Endothelial cell (in vitro differentiated cells): ENCODE measurements around the gene SFXN4. TPM values are rescaled to one million over a fixed set of nuclear protein-coding genes. Genes with fewer than 3 reads are reported as not detected.

Experiments used
- DNase-seq: peaks from one replicate; pipeline ENCODE4 v3.0.0; 2021; ENCODE audit warnings: low spot score
- H3K27ac Mint-ChIP-seq: one replicate; pipeline ENCODE4 v1.8.0; 2021; ENCODE audit warnings: mixed read lengths, inconsistent platforms; ENCODE audit not compliant: unreplicated experiment
- H3K27me3 Mint-ChIP-seq: one replicate; pipeline ENCODE4 v1.8.0; 2021; ENCODE audit warnings: mild to moderate bottlenecking, moderate library complexity, mixed read lengths, inconsistent platforms; ENCODE audit not compliant: unreplicated experiment
- H3K36me3 Mint-ChIP-seq: one replicate; pipeline ENCODE4 v1.8.0; 2021; ENCODE audit warnings: mild to moderate bottlenecking, low read depth, mixed read lengths, inconsistent platforms; ENCODE audit not compliant: unreplicated experiment
- H3K4me1 Mint-ChIP-seq: one replicate; pipeline ENCODE4 v1.8.0; 2021; ENCODE audit warnings: mild to moderate bottlenecking, mixed read lengths, inconsistent platforms; ENCODE audit not compliant: unreplicated experiment
- H3K4me3 Mint-ChIP-seq: one replicate; pipeline ENCODE4 v1.8.0; 2021; ENCODE audit warnings: mild to moderate bottlenecking, mixed read lengths, inconsistent platforms; ENCODE audit not compliant: unreplicated experiment
- H3K9me3 Mint-ChIP-seq: one replicate; pipeline ENCODE4 v1.8.0; 2021; ENCODE audit warnings: mixed read lengths, inconsistent platforms; ENCODE audit not compliant: unreplicated experiment
- long read RNA-seq: library from polyadenylated mRNA; unstranded; transcript quantifications from one replicate; pipeline ENCODE4 v2.0.0, GENCODE V29; 2020; ENCODE audit not compliant: unreplicated experiment
- total RNA-seq: library from RNA; stranded (reverse); fragmentation: NEBNext Ultra II Directional; extraction: Animal tissue kit (Norgen Biotek cat#: 25700); gene quantifications from one replicate; pipeline ENCODE4 v1.2.1, GENCODE V29; 2021; ENCODE audit not compliant: unreplicated experiment
- TF ChIP-seq, protein P1 (sequence below): fragments of 200-600 bp; sonication (generic); IDR thresholded peaks from one replicate; pipeline ENCODE4 v1.5.0; 2021; ENCODE audit warnings: antibody characterized with exemption; ENCODE audit not compliant: unreplicated experiment

SFXN4 gene
- total RNA-seq, result 19.0 TPM
- long read RNA-seq, partial matches to known transcripts, result 0 of 16 reads
- long read RNA-seq, other reads (novel, unspliced or antisense), result 13 of 16 reads

- Mint-ChIP-seq H3K27me3 (peaks cover 5% of the 10 kb centered on the region), H3K9me3 (no peaks in the 10 kb centered on the region), H3K4me1 (peaks cover 22% of the 10 kb centered on the region), H3K27ac (peak within 1 kb of the TSS; percentile 67), H3K36me3 (peaks cover 26% of the 10 kb centered on the region), H3K4me3 (peak within 1 kb of the TSS; percentile 86)
- DNase-seq, result peak; percentile 70
- TF ChIP-seq, protein P1, sequence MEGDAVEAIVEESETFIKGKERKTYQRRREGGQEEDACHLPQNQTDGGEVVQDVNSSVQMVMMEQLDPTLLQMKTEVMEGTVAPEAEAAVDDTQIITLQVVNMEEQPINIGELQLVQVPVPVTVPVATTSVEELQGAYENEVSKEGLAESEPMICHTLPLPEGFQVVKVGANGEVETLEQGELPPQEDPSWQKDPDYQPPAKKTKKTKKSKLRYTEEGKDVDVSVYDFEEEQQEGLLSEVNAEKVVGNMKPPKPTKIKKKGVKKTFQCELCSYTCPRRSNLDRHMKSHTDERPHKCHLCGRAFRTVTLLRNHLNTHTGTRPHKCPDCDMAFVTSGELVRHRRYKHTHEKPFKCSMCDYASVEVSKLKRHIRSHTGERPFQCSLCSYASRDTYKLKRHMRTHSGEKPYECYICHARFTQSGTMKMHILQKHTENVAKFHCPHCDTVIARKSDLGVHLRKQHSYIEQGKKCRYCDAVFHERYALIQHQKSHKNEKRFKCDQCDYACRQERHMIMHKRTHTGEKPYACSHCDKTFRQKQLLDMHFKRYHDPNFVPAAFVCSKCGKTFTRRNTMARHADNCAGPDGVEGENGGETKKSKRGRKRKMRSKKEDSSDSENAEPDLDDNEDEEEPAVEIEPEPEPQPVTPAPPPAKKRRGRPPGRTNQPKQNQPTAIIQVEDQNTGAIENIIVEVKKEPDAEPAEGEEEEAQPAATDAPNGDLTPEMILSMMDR, result no peak
These were observed at the start of gene SFXN4 for GRCh38 chr10:119165171-119166117. SFXN4 (minus strand) TSS chr10:119165714; CDS start chr10:119165647, 67 bp downstream.

- H3K27me3 Mint-ChIP-seq, result peaks cover 7% of the 10 kb centered on the region
- DNase-seq, result no peak
- H3K36me3 Mint-ChIP-seq, result peaks cover 35% of the 10 kb centered on the region
- TF ChIP-seq, protein P1, result no peak
- H3K4me1 Mint-ChIP-seq, result peaks cover 69% of the 10 kb centered on the region
- peak overlapping the region; percentile 39 for H3K27ac Mint-ChIP-seq
- no peaks in the 10 kb centered on the region for H3K9me3 Mint-ChIP-seq
- peak overlapping the region; percentile 85 for H3K4me3 Mint-ChIP-seq
These were observed 46.3 kb upstream of the SFXN4 start for GRCh38 chr10:119211625-119212441.

GRCh38 chr10:119211176-119211575 is 45.7 kb upstream of the SFXN4 start:
- H3K4me3 Mint-ChIP-seq, result peak overlapping the region; percentile 85
- peak overlapping the region; percentile 39 for H3K27ac Mint-ChIP-seq
- H3K4me1 Mint-ChIP-seq, result peaks cover 70% of the 10 kb centered on the region
- peaks cover 39% of the 10 kb centered on the region for H3K36me3 Mint-ChIP-seq
- TF ChIP-seq, protein P1, result no peak
- H3K9me3 Mint-ChIP-seq, result no peaks in the 10 kb centered on the region
- no peak for DNase-seq
- peaks cover 9% of the 10 kb centered on the region for H3K27me3 Mint-ChIP-seq

DNA sequence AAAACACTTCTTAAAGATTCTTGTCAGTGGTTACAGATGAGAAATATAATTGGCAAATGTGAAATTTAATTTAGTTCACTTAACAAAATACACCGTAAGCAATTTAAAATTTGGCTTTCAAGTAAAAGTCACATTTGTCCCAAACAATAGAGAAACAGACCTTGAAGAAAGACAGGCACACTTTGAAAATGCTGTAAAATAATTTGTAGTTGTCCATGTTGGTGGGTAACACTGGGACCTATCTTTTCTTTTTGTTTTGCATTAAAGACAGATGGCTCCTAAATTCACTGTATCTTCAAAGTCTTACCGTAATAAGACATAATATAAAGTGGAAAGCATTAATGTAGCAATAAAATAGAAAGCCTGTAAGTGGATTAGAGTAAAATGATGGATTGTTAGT is 45.1 kb upstream of the SFXN4 start:
- Mint-ChIP-seq H3K4me1 (peaks cover 69% of the 10 kb centered on the region), H3K27me3 (peaks cover 10% of the 10 kb centered on the region), H3K36me3 (peaks cover 40% of the 10 kb centered on the region), H3K27ac (no peak overlapping the region), H3K9me3 (no peaks in the 10 kb centered on the region), H3K4me3 (peak overlapping the region; percentile 85)
- TF ChIP-seq, protein P1, result no peak
- no peak for DNase-seq
